Lower leg skin (tissue), 4 donors: ENCODE data around the gene YIF1B. TPM values are rescaled to one million over a fixed set of nuclear protein-coding genes. Genes with fewer than 3 reads are reported as not detected.
"Not testable (repeated sequence)": the region's sequence is repeated elsewhere in the genome, so short reads cannot be mapped to it uniquely, and the experiment has no call there.

Source experiments
- DNase-seq, 2 donors: peaks; one replicate each; pipeline ENCODE4 v3.0.0-alpha.2; 2019; ENCODE audit warnings: low spot score in 2 of 2
- H3K4me3 ChIP-seq: fragments of 200-600 bp; sonication (generic); 2 replicates; pipeline ENCODE4 v1.5.1; 2017; ENCODE audit warnings: mild to moderate bottlenecking, low read depth; ENCODE audit not compliant: poor library complexity, severe bottlenecking
- POLR2A ChIP-seq, 2 donors: fragments of 450-650 bp; IDR thresholded peaks; one replicate each; pipeline ENCODE4 v1.6.1; 2016 to 2017; ENCODE audit warnings: antibody characterized with exemption in 2 of 2, mild to moderate bottlenecking in 1 of 2, moderate library complexity in 1 of 2
- WGBS, 2 donors: methylation state at CpG; one replicate each; pipeline ENCODE4 v1.1.5; 2018; 5-methylcytosine and 5-hydroxymethylcytosine counted together
- intact Hi-C: fragments of 100-400 bp; cut with DNase I; formaldehyde crosslinking; loops from one replicate; pipeline ENCODE4 v1.15.0; 2023; ENCODE audit warnings: low total_unique reads
- total RNA-seq, 4 donors: library from RNA; depleted of rRNA; stranded (reverse); fragments of >200 nt; gene quantifications; one replicate each; pipeline ENCODE4 v1.1.0, GENCODE V29; 2016
- TF ChIP-seq, protein P1 (sequence below), 3 donors: fragments of 450-650 bp; IDR thresholded peaks; one replicate each; pipeline ENCODE4 v1.5.1; 2016; ENCODE audit warnings: antibody characterized with exemption in 3 of 3, mild to moderate bottlenecking in 3 of 3, moderate library complexity in 2 of 3

The YIF1B gene, protein sequence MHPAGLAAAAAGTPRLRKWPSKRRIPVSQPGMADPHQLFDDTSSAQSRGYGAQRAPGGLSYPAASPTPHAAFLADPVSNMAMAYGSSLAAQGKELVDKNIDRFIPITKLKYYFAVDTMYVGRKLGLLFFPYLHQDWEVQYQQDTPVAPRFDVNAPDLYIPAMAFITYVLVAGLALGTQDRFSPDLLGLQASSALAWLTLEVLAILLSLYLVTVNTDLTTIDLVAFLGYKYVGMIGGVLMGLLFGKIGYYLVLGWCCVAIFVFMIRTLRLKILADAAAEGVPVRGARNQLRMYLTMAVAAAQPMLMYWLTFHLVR
- 10 to 100 TPM; 14.1 to 38.5 (median 25.5) TPM for total RNA-seq

DNA sequence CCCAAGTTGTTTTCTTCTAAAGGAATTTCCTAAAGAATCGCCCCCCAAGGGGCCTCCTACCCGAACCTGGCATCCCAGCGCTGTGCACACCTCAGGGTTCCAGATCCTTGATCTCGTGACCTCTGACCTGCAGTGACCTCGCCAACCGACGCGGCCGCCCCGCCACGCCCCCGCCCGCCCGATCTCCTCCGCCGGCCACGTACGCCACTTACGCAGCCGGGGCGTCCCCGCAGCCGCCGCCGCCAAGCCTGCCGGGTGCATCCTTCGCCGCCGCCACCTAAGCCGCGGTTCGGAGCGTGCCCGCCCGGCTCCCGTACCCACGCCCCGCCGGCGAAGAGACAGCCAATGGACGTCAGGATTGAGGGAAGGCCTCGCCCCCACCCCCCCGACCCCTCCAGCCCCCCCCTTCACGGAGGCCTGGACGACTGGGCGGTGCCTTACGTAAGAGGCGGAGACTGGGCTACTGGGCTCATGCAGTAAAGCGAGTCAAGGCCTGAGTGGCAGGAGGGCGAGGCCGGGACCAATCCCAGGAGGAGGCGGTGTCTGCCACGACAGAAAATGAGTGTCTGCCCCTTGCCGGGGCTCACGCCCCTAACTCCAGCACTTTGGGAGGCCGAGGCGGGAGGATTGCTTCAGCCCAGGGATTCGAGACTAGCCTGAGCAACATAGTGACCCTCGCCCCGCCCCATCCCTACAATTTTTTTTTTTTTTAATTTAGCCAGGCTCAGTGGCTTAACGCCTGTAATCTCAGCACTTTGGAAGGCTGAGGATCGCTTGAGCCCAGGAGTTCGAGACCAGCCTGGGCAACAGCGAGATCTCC is at the start of gene YIF1B:
YIF1B (minus strand) TSS at position 291 of the 820 bp plus-strand sequence; CDS start at position 261, 30 bp downstream.
- peak within 1 kb of the TSS; percentile 14 for H3K4me3 ChIP-seq
- peak; percentile 97 to 99 for DNase-seq
- TF ChIP-seq POLR2A (IDR thresholded peaks at IDR 0.05) = no peak
- TF ChIP-seq, protein P1, sequence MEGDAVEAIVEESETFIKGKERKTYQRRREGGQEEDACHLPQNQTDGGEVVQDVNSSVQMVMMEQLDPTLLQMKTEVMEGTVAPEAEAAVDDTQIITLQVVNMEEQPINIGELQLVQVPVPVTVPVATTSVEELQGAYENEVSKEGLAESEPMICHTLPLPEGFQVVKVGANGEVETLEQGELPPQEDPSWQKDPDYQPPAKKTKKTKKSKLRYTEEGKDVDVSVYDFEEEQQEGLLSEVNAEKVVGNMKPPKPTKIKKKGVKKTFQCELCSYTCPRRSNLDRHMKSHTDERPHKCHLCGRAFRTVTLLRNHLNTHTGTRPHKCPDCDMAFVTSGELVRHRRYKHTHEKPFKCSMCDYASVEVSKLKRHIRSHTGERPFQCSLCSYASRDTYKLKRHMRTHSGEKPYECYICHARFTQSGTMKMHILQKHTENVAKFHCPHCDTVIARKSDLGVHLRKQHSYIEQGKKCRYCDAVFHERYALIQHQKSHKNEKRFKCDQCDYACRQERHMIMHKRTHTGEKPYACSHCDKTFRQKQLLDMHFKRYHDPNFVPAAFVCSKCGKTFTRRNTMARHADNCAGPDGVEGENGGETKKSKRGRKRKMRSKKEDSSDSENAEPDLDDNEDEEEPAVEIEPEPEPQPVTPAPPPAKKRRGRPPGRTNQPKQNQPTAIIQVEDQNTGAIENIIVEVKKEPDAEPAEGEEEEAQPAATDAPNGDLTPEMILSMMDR (IDR thresholded peaks at IDR 0.05) = no peak
- 0 to 2% methylated on average over 44 to 60 of the region's 64 CpGs for WGBS, 2 donors
- intact Hi-C loops = no loop called here

DNA sequence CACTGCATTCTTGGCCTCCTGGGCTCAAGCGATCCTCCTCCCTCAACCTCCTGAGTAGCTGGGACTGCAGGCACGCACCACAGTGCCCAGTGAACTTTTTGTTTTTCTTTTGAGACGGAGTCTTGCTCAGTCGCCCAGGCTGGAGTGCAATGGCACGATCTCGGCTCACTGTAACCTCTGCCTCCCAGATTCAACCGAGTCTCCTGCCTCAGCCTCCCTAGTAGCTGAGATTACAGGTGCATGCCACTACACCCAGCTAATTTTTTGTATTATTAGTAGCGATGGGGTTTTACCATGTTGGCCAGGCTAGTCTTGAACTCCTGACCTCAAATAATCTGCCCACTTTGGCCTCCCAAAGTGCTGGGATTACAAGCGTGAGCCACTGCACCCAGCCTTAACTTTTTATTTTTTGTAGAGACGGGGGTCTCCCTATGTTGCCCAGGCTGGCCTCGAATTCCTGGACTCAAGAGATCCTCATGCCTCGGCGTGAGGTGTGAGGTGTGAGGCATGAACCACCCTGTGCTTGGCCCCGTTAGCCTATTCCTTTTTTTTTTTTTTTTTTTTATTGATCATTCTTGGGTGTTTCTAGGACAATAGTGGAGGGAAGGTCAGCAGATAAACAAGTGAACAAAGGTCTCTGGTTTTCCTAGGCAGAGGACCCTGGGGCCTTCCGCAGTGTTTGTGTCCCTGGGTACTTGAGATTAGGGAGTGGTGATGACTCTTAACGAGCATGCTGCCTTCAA is 47.4 kb upstream of the YIF1B start:
- H3K4me3 ChIP-seq, DNase-seq, intact Hi-C loops: not testable (repeated sequence)
- 77 to 81% methylated on average over 15 of the region's 16 CpGs for WGBS, 2 donors

DNA sequence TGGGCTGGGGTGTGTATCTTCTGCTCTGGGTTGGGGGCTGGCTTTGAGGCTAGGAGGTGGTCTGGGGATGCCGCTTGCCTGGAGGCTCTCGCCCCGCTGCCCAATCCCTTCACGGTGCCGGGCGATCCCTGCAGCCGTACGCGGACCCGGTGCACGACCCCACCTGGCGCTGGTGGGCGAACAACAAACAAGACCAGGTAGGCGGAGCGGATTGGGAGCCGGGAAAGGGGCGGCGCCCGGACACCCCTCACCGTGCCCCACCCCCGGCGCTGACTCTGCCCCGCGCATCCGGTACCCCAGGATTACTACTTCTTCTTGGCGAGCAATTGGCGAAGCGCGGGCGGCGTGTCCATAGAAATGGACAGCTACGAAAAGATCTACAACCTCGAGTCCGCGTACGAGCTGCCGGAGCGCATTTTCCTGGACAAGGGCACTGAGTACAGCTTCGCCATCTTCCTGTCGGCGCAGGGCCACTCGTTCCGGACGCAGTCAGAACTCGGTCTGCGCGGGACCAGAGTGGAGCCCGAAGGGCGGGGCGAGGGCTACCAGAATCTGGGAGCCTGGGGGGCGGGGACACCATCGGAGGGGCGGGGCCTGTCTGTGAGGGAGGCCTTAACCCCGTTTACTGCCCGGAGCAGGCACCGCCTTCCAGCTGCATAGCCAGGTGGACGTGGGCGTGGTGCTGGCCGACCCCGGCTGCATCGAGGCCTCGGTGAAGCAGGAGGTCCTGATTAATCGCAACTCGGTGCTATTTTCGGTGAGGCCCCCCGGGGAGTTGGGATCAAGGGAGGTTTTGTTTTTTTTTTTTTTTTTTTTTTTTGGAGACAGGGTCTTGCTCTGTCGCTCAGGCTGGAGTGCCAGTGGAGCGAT is 46.6 kb upstream of the YIF1B start:
- 2 to 3% methylated on average over 45 to 50 of the region's 68 CpGs for WGBS, 2 donors
- intact Hi-C loops = no loop called here
- peak; percentile 85 to 96 for DNase-seq
- TF ChIP-seq, protein P1 (IDR thresholded peaks at IDR 0.05) = no peak
- TF ChIP-seq POLR2A (IDR thresholded peaks at IDR 0.05) = no peak
- peak overlapping the region; percentile 34 for H3K4me3 ChIP-seq

DNA sequence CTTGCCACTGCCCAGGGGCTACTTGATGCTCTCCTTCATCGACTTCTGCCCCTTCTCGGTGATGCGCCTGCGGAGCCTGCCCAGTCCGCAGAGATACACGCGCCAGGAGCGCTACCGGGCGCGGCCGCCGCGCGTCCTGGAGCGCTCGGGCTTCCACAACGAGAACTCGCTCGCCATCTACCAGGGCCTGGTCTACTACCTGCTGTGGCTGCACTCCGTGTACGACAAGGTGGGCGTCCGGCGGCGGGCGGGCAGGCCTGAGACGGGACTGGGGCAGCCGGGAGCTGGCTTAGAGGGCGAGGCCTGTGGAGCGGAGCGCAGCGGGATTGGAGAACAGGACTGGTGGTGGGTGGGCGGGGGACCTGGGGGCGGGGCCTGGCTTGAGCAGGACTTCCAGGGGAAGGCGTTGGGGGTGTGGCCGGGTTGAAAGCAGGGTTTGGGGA is 45.9 kb upstream of the YIF1B start:
- peak; percentile 69 to 92 for DNase-seq
- intact Hi-C loops = no loop called here
- no peak for TF ChIP-seq POLR2A (IDR thresholded peaks at IDR 0.05)
- TF ChIP-seq, protein P1 (IDR thresholded peaks at IDR 0.05) = no peak
- WGBS, 2 donors = 0% methylated on average over 19 to 36 of the region's 37 CpGs
- peak overlapping the region; percentile 34 for H3K4me3 ChIP-seq

DNA sequence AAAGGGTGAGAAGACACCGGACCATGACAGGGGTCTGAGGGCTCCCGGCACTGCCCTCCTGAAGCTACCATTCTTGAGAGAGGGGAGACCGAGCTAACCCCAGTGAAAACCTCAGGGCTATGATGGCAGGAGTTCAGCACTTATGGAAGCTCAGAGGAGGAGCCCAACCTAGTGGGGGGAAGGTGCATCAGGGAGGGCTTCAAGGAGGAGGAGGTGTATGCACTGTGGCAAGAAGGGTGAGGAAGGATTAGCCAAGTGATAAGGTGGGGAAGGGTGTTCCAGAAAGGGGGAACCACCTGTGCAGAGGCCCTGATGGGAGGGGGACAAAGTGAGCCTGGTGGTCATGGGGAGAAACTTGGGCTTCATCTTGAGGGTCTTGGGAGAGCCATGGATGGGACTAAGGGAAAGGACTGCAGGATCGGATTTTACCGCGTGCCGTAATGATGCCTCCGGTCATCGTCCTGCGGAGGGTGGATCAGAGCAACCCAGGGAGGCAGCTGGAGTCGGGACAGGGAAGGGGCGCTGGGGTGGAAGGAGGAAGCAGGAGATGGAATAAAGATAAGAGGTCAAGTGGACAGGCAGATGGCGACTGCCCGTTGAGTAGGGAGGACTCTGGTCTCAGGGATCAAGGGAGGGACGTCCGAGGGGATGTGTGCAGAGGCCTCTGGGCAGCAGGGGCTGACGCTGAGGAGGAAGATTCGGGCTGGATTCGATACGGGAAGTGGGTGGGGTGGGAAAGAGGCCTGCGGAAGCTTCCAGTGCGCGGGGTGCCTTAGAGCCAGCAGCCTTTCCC is 45.3 kb upstream of the YIF1B start:
- WGBS, 2 donors = 14 to 17% methylated on average over 23 of the region's 23 CpGs
- H3K4me3 ChIP-seq = peak overlapping the region; percentile 34
- TF ChIP-seq, protein P1 (IDR thresholded peaks at IDR 0.05) = no peak
- no peak for TF ChIP-seq POLR2A (IDR thresholded peaks at IDR 0.05)
- DNase-seq = no peak
- intact Hi-C loops = no loop called here
